Astrocyte (in vitro differentiated cells and primary cell): Measurements from ENCODE around the gene SYDE1. TPM values are rescaled to one million over a fixed set of nuclear protein-coding genes. Genes with fewer than 3 reads are reported as not detected.

Experiments
- DNase-seq: peaks from one replicate; pipeline ENCODE4 v3.0.0-alpha.2; 2010; ENCODE audit warnings: low read depth
- FAIRE-seq: peaks from 2 replicates; lab custom pipeline; 2011; peaks lifted over from hg19 to GRCh38; lab: Jason Lieb, UNC
- H2AFZ ChIP-seq: 2 replicates; pipeline ENCODE4 v1.6.0; 2012; ENCODE audit warnings: low read depth, low read length, inconsistent platforms
- H3K27ac ChIP-seq: 2 replicates; pipeline ENCODE4 v1.5.1; 2011; ENCODE audit warnings: low read depth, low read length, inconsistent platforms
- H3K27me3 ChIP-seq: 2 replicates; pipeline ENCODE4 v1.6.0; 2011; ENCODE audit warnings: low read length, inconsistent platforms; ENCODE audit not compliant: insufficient read depth
- H3K36me3 ChIP-seq: 2 replicates; pipeline ENCODE4 v1.5.1; 2011; ENCODE audit warnings: low read length, inconsistent platforms; ENCODE audit not compliant: insufficient read depth
- H3K4me1 ChIP-seq: 2 replicates; pipeline ENCODE4 v1.5.1; 2011; ENCODE audit warnings: low read length, inconsistent platforms; ENCODE audit not compliant: insufficient read depth
- H3K4me2 ChIP-seq: 2 replicates; pipeline ENCODE4 v1.6.0; 2012; ENCODE audit warnings: low read length, inconsistent platforms
- H3K4me3 ChIP-seq: 2 replicates; pipeline ENCODE4 v1.5.1; 2011; ENCODE audit warnings: low read depth, mild to moderate bottlenecking, low read length, inconsistent platforms; ENCODE audit not compliant: insufficient read depth
- H3K79me2 ChIP-seq: 2 replicates; pipeline ENCODE4 v1.6.0; 2012; ENCODE audit warnings: mild to moderate bottlenecking, low read length, inconsistent platforms; ENCODE audit not compliant: insufficient read depth
- H3K9ac ChIP-seq: 2 replicates; pipeline ENCODE4 v1.6.0; 2012; ENCODE audit warnings: mild to moderate bottlenecking, low read length, inconsistent platforms
- H3K9me3 ChIP-seq: 2 replicates; pipeline ENCODE4 v1.5.1; 2012; ENCODE audit warnings: low read depth, mild to moderate bottlenecking, low read length, inconsistent platforms; ENCODE audit not compliant: insufficient read depth
- H4K20me1 ChIP-seq: 2 replicates; pipeline ENCODE4 v1.6.0; 2012; ENCODE audit warnings: low read length, inconsistent platforms; ENCODE audit not compliant: insufficient read depth
- H3K27ac Mint-ChIP-seq: one replicate; pipeline ENCODE4 v1.8.0; 2021; ENCODE audit warnings: mild to moderate bottlenecking, mixed read lengths; ENCODE audit not compliant: unreplicated experiment
- H3K27me3 Mint-ChIP-seq: one replicate; pipeline ENCODE4 v1.8.0; 2021; ENCODE audit warnings: low read depth, mixed read lengths; ENCODE audit not compliant: unreplicated experiment
- H3K36me3 Mint-ChIP-seq: one replicate; pipeline ENCODE4 v1.8.0; 2021; ENCODE audit warnings: low read depth, mixed read lengths; ENCODE audit not compliant: unreplicated experiment
- H3K4me1 Mint-ChIP-seq: one replicate; pipeline ENCODE4 v1.8.0; 2021; ENCODE audit warnings: low read depth, mixed read lengths; ENCODE audit not compliant: unreplicated experiment
- H3K4me3 Mint-ChIP-seq: one replicate; pipeline ENCODE4 v1.8.0; 2021; ENCODE audit warnings: mild to moderate bottlenecking, moderate library complexity, mixed read lengths; ENCODE audit not compliant: unreplicated experiment
- H3K9me3 Mint-ChIP-seq: one replicate; pipeline ENCODE4 v1.8.0; 2021; ENCODE audit warnings: mild to moderate bottlenecking, mixed read lengths; ENCODE audit not compliant: unreplicated experiment
- CTCF ChIP-seq: IDR thresholded peaks from 2 replicates; pipeline ENCODE4 v1.5.1; 2011; ENCODE audit warnings: low read depth, mild to moderate bottlenecking, inconsistent platforms, low read length, moderate library complexity; ENCODE audit not compliant: insufficient read depth
- EZH2 ChIP-seq: IDR thresholded peaks from 2 replicates; pipeline ENCODE4 v1.6.1; 2012; ENCODE audit warnings: mild to moderate bottlenecking, low read length, inconsistent platforms; ENCODE audit not compliant: insufficient read depth
- total RNA-seq: library from RNA; stranded (reverse); gene quantifications from 2 replicates; pipeline ENCODE4 v1.2.1, GENCODE V29; 2021

Gene SYDE1
- total RNA-seq, 1 donor from 2014 or later = 40.6 TPM

DNA sequence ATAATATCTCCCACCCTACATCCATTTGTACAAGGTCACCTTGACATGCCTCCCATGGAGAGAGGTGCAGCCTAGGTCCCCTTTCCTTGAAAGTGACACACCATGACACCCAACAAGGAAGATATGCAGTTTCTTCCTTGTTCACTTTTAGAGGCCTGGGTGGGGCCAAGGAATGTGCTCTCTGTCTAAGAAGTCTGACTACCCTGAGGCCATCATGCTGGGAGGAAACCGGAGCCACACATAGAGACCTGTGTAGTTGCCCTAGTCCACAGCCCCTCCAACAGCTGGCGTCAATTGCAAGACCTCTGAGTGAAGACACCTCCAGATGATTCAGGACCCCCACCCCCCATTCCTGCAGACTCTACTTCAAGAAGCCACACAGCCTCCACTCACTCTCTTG, 11.0 kb downstream of the SYDE1 start:
- H3K36me3 ChIP-seq = peaks cover 20% of the 10 kb centered on the region
- Mint-ChIP-seq H3K27me3 (no peaks in the 10 kb centered on the region), H3K4me1 (peaks cover 3% of the 10 kb centered on the region), H3K36me3 (peaks cover 28% of the 10 kb centered on the region), H3K9me3 (no peaks in the 10 kb centered on the region), H3K27ac (no peak overlapping the region), H3K4me3 (no peak overlapping the region)
- H2AFZ ChIP-seq = no peak overlapping the region
- H3K4me2 ChIP-seq = no peak overlapping the region
- H3K4me3 ChIP-seq = no peak overlapping the region
- no peaks in the 10 kb centered on the region for H3K27me3 ChIP-seq
- H4K20me1 ChIP-seq = peaks cover 20% of the 10 kb centered on the region
- no peaks in the 10 kb centered on the region for H3K9me3 ChIP-seq
- no peak for DNase-seq
- no peak for FAIRE-seq
- H3K27ac ChIP-seq = no peak overlapping the region
- TF ChIP-seq EZH2 (no peak), CTCF (no peak)
- H3K79me2 ChIP-seq = no peaks in the 10 kb centered on the region
- H3K4me1 ChIP-seq = no peaks in the 10 kb centered on the region
- no peak overlapping the region for H3K9ac ChIP-seq

GRCh38 chr19:15118789-15119494, 11.7 kb downstream of the SYDE1 start:
- H4K20me1 ChIP-seq = peaks cover 16% of the 10 kb centered on the region

More at GRCh38 chr19:15118789-15119494, 11.7 kb downstream of the SYDE1 start:
- H2AFZ ChIP-seq = no peak overlapping the region
- H3K36me3 ChIP-seq = peaks cover 15% of the 10 kb centered on the region
- no peaks in the 10 kb centered on the region for H3K27me3 ChIP-seq
- no peak overlapping the region for H3K4me3 Mint-ChIP-seq
- peaks cover 28% of the 10 kb centered on the region for H3K36me3 Mint-ChIP-seq
- peaks cover 3% of the 10 kb centered on the region for H3K4me1 Mint-ChIP-seq
- H3K4me1 ChIP-seq = peaks cover 1% of the 10 kb centered on the region
- no peaks in the 10 kb centered on the region for H3K9me3 Mint-ChIP-seq
- H3K27me3 Mint-ChIP-seq = no peaks in the 10 kb centered on the region
- no peak for DNase-seq
- no peak overlapping the region for H3K4me2 ChIP-seq
- H3K9ac ChIP-seq = no peak overlapping the region
- peaks cover 4% of the 10 kb centered on the region for H3K79me2 ChIP-seq
- TF ChIP-seq EZH2 (no peak), CTCF (no peak)
- no peak overlapping the region for H3K27ac Mint-ChIP-seq
- no peak overlapping the region for H3K27ac ChIP-seq
- no peak overlapping the region for H3K4me3 ChIP-seq
- H3K9me3 ChIP-seq = no peaks in the 10 kb centered on the region
- no peak for FAIRE-seq
